ENCODE data around the gene MDC1. TPM values are rescaled to one million over a fixed set of nuclear protein-coding genes. Genes with fewer than 3 reads are reported as not detected.

The MDC1 gene
- total RNA-seq, 1 experiment from 2014 or later: 66.6 TPM

DNA sequence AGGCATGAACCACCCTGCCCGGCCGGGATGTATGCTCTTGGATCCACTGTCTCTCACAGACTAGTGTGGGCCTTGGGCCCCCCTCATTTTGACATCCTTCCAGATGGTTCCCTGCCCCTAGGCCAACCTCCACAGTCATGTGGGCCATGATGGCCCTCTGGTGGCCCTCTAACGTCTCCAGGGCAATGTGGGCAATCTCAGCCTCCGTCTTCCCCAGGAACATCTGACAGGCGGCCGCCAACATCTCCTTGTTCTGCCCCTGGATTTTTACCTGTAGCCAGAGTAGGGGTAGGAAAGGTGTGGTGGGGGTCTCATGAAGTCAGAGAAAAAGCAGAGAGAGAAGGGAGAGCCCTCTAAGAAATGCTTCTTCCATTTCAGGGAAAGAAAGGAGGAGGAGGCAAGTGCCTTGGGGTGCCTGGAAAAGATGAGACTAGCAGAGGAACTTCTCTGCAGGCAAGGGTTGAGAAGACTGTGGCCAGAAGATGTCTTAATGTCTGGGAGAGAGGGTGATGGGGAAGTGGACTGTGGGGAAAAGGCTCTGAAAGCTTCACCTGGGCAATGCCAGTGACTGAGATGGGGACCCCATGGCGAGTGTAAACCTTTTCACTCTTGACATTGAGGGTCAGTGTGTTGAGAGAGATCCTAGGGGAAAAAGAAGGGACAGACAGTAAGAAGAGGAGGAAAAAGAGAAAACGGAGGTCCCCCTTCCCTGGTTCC lies 24.1 kb upstream of the MDC1 start:
- CTCF ChIA-PET: interaction anchor here (0.7 to 1.6 kb wide), 9 partner anchors 9 to 130 kb away, joined by 3 to 6 read pairs (median 5); no protein-coding TSS in a partner anchor
- BruUV-seq (replicated peaks): no TSS peak
- peaks cover 90% of the 10 kb centered on the region for H3K36me3 Mint-ChIP-seq (ENCODE audit: insufficient read depth, unreplicated experiment)

DNA sequence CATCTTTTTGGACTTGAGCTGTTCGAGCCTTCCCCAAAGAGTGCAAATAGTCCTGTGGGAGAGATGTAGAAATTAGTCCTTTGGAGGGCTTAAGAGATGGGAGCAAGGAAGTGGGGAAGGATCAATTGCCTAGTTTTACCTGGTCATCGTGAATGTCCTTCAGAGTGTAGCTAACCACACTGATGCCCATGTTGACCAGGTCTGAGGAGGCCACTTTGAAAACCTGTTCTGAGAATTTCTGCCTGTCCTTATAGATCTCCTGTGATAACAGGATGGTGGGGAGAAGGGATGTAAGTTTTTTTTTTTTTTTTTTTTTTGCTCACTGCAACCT lies 23.4 kb upstream of the MDC1 start:
- DNase-seq: no peak
- Mint-ChIP-seq H3K36me3 (ENCODE audit: insufficient read depth, unreplicated experiment) (peaks cover 96% of the 10 kb centered on the region), H3K27ac (ENCODE audit: unreplicated experiment) (peak overlapping the region; percentile 98), H3K27me3 (ENCODE audit: unreplicated experiment) (peaks cover 13% of the 10 kb centered on the region), H3K4me3 (ENCODE audit: low read depth, unreplicated experiment) (peak overlapping the region; percentile 93), H3K9me3 (ENCODE audit: low read depth, unreplicated experiment) (no peaks in the 10 kb centered on the region), H3K4me1 (ENCODE audit: low read depth, unreplicated experiment) (peaks cover 68% of the 10 kb centered on the region)
- TF ChIP-seq, protein P1, sequence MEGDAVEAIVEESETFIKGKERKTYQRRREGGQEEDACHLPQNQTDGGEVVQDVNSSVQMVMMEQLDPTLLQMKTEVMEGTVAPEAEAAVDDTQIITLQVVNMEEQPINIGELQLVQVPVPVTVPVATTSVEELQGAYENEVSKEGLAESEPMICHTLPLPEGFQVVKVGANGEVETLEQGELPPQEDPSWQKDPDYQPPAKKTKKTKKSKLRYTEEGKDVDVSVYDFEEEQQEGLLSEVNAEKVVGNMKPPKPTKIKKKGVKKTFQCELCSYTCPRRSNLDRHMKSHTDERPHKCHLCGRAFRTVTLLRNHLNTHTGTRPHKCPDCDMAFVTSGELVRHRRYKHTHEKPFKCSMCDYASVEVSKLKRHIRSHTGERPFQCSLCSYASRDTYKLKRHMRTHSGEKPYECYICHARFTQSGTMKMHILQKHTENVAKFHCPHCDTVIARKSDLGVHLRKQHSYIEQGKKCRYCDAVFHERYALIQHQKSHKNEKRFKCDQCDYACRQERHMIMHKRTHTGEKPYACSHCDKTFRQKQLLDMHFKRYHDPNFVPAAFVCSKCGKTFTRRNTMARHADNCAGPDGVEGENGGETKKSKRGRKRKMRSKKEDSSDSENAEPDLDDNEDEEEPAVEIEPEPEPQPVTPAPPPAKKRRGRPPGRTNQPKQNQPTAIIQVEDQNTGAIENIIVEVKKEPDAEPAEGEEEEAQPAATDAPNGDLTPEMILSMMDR (IDR thresholded peaks at IDR 0.05; ENCODE audit: unreplicated experiment): no peak
- BruUV-seq (replicated peaks): no TSS peak
- intact Hi-C loops (cut with micrococcal nuclease; ENCODE audit: unreplicated experiment): no loop called here
- CTCF ChIA-PET: interaction anchor here (0.7 to 1.2 kb wide), 4 partner anchors 10 to 130 kb away, joined by 3 to 4 read pairs (median 3); no protein-coding TSS in a partner anchor

More for the DNA sequence above, 24.1 kb upstream of the MDC1 start:
- DNase-seq: no peak
- peak overlapping the region; percentile 98 for H3K27ac Mint-ChIP-seq (ENCODE audit: unreplicated experiment)
- H3K9me3 Mint-ChIP-seq (ENCODE audit: low read depth, unreplicated experiment): no peaks in the 10 kb centered on the region
- TF ChIP-seq, protein P1 (IDR thresholded peaks at IDR 0.05; ENCODE audit: unreplicated experiment): no peak
- peaks cover 64% of the 10 kb centered on the region for H3K4me1 Mint-ChIP-seq (ENCODE audit: low read depth, unreplicated experiment)
- intact Hi-C loops (cut with micrococcal nuclease; ENCODE audit: unreplicated experiment): no loop called here
- H3K27me3 Mint-ChIP-seq (ENCODE audit: unreplicated experiment): peaks cover 13% of the 10 kb centered on the region
- H3K4me3 Mint-ChIP-seq (ENCODE audit: low read depth, unreplicated experiment): peak overlapping the region; percentile 93

DNA sequence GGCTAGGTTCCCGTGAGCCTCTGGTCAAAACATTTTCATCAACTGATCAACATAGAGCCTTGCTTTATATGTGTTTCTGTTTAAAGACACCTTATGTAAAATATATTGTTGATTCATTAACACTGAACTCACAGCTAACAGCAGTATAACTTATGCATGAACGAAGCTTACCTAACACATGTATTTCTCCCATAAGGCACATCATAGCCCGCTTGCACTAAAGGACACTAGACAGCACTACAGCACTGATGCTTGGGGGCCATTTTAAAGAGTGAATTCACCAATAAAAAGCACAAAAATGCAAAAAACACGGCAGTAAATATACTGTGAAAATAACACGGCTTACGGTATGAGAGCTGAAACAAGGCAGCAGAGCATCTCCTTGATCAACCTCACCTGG lies 21.5 kb upstream of the MDC1 start:
- Mint-ChIP-seq H3K27me3 (ENCODE audit: unreplicated experiment) (peaks cover 6% of the 10 kb centered on the region), H3K9me3 (ENCODE audit: low read depth, unreplicated experiment) (no peaks in the 10 kb centered on the region), H3K4me3 (ENCODE audit: low read depth, unreplicated experiment) (no peak overlapping the region), H3K4me1 (ENCODE audit: low read depth, unreplicated experiment) (peaks cover 61% of the 10 kb centered on the region), H3K27ac (ENCODE audit: unreplicated experiment) (no peak overlapping the region), H3K36me3 (ENCODE audit: insufficient read depth, unreplicated experiment) (peaks cover 93% of the 10 kb centered on the region)
- TF ChIP-seq, protein P1 (IDR thresholded peaks at IDR 0.05; ENCODE audit: unreplicated experiment): no peak
- no peak for DNase-seq
- intact Hi-C loops (cut with micrococcal nuclease; ENCODE audit: unreplicated experiment): no loop called here
- CTCF ChIA-PET: interaction anchor here (1.0 to 1.4 kb wide), 3 partner anchors 14 to 82 kb away, joined by 3 to 11 read pairs (median 5); no protein-coding TSS in a partner anchor
- no TSS peak for BruUV-seq (replicated peaks)

DNA sequence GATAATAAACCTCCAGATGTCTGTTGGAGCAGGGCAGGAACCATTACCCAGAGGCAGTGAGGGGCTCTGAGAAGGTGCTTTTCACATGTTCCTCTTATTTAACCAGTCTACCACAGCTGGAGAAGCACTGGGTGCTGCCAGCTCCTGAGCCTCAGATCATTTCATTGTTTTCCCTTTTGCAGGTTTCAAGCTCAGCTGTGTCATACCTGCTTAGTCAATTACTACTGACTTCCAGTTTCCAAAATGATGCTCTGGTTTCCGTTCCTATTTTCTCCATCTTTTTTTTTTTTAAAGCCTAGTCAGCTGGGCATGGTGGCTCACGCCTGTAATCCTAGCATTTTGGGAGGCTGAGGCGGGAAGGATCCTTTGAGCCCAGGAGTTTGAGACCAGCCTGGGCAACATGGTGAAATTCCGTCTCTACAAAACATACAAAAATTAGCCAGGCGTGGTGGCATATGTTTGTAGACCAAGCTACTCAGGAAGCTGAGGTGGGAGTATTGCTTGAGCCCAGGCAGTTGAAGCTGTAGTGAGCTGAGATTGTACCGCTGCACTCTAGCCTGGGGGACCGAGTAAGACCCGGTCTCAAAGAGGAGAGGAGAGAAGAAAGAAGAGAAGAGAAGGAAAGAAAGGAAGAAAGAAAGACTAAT lies 18.7 kb upstream of the MDC1 start:
- H3K27ac Mint-ChIP-seq (ENCODE audit: unreplicated experiment): no peak overlapping the region
- no peaks in the 10 kb centered on the region for H3K9me3 Mint-ChIP-seq (ENCODE audit: low read depth, unreplicated experiment)
- peaks cover 61% of the 10 kb centered on the region for H3K4me1 Mint-ChIP-seq (ENCODE audit: low read depth, unreplicated experiment)
- TF ChIP-seq, protein P1 (IDR thresholded peaks at IDR 0.05; ENCODE audit: unreplicated experiment): no peak
- peaks cover 92% of the 10 kb centered on the region for H3K36me3 Mint-ChIP-seq (ENCODE audit: insufficient read depth, unreplicated experiment)
- intact Hi-C loops (cut with micrococcal nuclease; ENCODE audit: unreplicated experiment): no loop called here
- CTCF ChIA-PET: interaction anchor here (1.0 kb wide), 1 partner anchor 84 kb away, joined by 4 read pairs; no protein-coding TSS in a partner anchor
- BruUV-seq (replicated peaks): no TSS peak
- no peak overlapping the region for H3K4me3 Mint-ChIP-seq (ENCODE audit: low read depth, unreplicated experiment)
- no peak for DNase-seq
- H3K27me3 Mint-ChIP-seq (ENCODE audit: unreplicated experiment): no peaks in the 10 kb centered on the region
